ENCODE results near the gene PCCA.

DNA sequence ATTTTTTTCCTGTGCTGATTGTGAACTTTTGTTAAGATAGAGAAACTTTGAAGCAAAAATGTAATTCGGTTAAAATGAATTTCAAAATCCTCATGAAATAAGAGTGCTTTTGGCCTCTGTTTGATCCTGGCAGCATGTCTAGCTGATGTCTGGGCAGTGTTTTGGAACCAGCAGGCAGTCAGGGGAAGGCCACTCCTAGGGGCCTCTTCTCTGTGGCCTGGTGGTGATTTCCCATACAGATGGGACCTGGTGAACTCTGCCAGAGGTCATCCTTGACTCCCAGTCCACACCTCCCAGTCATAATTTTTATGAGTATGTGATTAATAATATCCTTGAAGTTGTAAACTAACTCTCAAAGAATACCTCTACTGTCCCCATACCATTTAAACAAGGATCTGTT, 226.6 kb downstream of the PCCA start:
- TF ChIP-seq, protein P1, sequence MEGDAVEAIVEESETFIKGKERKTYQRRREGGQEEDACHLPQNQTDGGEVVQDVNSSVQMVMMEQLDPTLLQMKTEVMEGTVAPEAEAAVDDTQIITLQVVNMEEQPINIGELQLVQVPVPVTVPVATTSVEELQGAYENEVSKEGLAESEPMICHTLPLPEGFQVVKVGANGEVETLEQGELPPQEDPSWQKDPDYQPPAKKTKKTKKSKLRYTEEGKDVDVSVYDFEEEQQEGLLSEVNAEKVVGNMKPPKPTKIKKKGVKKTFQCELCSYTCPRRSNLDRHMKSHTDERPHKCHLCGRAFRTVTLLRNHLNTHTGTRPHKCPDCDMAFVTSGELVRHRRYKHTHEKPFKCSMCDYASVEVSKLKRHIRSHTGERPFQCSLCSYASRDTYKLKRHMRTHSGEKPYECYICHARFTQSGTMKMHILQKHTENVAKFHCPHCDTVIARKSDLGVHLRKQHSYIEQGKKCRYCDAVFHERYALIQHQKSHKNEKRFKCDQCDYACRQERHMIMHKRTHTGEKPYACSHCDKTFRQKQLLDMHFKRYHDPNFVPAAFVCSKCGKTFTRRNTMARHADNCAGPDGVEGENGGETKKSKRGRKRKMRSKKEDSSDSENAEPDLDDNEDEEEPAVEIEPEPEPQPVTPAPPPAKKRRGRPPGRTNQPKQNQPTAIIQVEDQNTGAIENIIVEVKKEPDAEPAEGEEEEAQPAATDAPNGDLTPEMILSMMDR (IDR thresholded peaks at IDR 0.05) = no peak
- TF ChIP-seq MXI1 (IDR thresholded peaks at IDR 0.05; ENCODE audit: low read depth, low read length) = no peak
- TF ChIP-seq, protein P2, sequence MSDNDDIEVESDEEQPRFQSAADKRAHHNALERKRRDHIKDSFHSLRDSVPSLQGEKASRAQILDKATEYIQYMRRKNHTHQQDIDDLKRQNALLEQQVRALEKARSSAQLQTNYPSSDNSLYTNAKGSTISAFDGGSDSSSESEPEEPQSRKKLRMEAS (IDR thresholded peaks at IDR 0.05; ENCODE audit: low read depth) = no peak
- TF ChIP-seq NFIC (IDR thresholded peaks at IDR 0.05; ENCODE audit: borderline replicate concordance) = no peak
- TF ChIP-seq EZH2phosphoT487 (IDR thresholded peaks at IDR 0.05; ENCODE audit: borderline replicate concordance, low read depth) = no peak
- no peak for TF ChIP-seq GATA2 (CRISPR knock-in tag; IDR thresholded peaks at IDR 0.05)
- no peak for TF ChIP-seq YY1 (IDR thresholded peaks at IDR 0.05; ENCODE audit: low read depth)
- TF ChIP-seq, protein P3, sequence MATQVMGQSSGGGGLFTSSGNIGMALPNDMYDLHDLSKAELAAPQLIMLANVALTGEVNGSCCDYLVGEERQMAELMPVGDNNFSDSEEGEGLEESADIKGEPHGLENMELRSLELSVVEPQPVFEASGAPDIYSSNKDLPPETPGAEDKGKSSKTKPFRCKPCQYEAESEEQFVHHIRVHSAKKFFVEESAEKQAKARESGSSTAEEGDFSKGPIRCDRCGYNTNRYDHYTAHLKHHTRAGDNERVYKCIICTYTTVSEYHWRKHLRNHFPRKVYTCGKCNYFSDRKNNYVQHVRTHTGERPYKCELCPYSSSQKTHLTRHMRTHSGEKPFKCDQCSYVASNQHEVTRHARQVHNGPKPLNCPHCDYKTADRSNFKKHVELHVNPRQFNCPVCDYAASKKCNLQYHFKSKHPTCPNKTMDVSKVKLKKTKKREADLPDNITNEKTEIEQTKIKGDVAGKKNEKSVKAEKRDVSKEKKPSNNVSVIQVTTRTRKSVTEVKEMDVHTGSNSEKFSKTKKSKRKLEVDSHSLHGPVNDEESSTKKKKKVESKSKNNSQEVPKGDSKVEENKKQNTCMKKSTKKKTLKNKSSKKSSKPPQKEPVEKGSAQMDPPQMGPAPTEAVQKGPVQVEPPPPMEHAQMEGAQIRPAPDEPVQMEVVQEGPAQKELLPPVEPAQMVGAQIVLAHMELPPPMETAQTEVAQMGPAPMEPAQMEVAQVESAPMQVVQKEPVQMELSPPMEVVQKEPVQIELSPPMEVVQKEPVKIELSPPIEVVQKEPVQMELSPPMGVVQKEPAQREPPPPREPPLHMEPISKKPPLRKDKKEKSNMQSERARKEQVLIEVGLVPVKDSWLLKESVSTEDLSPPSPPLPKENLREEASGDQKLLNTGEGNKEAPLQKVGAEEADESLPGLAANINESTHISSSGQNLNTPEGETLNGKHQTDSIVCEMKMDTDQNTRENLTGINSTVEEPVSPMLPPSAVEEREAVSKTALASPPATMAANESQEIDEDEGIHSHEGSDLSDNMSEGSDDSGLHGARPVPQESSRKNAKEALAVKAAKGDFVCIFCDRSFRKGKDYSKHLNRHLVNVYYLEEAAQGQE (IDR thresholded peaks at IDR 0.05; ENCODE audit: low read depth, low read length) = no peak
- TF ChIP-seq MEF2A (IDR thresholded peaks at IDR 0.05; ENCODE audit: borderline replicate concordance, low read depth) = no peak
- no peak for TF ChIP-seq CHD2 (IDR thresholded peaks at IDR 0.05; ENCODE audit: low read length, partially characterized antibody)
- TF ChIP-seq FOSL2 (IDR thresholded peaks at IDR 0.05; ENCODE audit: borderline replicate concordance, low read depth) = no peak
- no peak for TF ChIP-seq RFX5 (IDR thresholded peaks at IDR 0.05; ENCODE audit: low read length)
